GM06990 (cell line): ENCODE results near the gene CD9.

Experiments used
- DNase-seq: peaks from one replicate; pipeline ENCODE4 v3.0.0-alpha.2; 2011; ENCODE audit not compliant: insufficient read length; ENCODE audit errors: extremely low read depth
- H3K27me3 ChIP-seq: replicated peaks from 2 replicates; pipeline ENCODE4 v1.6.0; 2011; ENCODE audit warnings: low read length; ENCODE audit not compliant: control insufficient read depth, insufficient read depth
- H3K36me3 ChIP-seq: 2 replicates; pipeline ENCODE4 v1.5.1; 2011; ENCODE audit warnings: low read length; ENCODE audit not compliant: control insufficient read depth, insufficient read depth
- H3K4me3 ChIP-seq: replicated peaks from 2 replicates; pipeline ENCODE4 v1.5.1; 2011; ENCODE audit warnings: low read depth, mild to moderate bottlenecking, control low read depth, low read length
- CTCF ChIP-seq: IDR thresholded peaks from 2 replicates; pipeline ENCODE4 v1.5.1; 2011; ENCODE audit warnings: low read length, control low read depth, mild to moderate bottlenecking, inconsistent platforms; ENCODE audit not compliant: insufficient read depth, poor library complexity, severe bottlenecking

CD9 gene

GRCh38 chr12:6219980-6220379, 19.8 kb downstream of the CD9 start:
- Histone ChIP-seq H3K36me3 (no peaks in the 10 kb centered on the region), H3K4me3 (no peak overlapping the region), H3K27me3 (no peaks in the 10 kb centered on the region; the same call in 1 of the 2 replicates)
- TF ChIP-seq CTCF: no peak
- DNase-seq: no peak

- no peak for TF ChIP-seq CTCF
- H3K36me3 ChIP-seq: no peaks in the 10 kb centered on the region
- no peaks in the 10 kb centered on the region; the same call in 1 of the 2 replicates for H3K27me3 ChIP-seq
Observed at GRCh38 chr12:6221146-6221545, 20.9 kb downstream of the CD9 start.

GRCh38 chr12:6222078-6222654, 22.0 kb downstream of the CD9 start:
- Histone ChIP-seq H3K36me3 (no peaks in the 10 kb centered on the region), H3K27me3 (no peaks in the 10 kb centered on the region), H3K4me3 (no peak overlapping the region)
- no peak for DNase-seq
- TF ChIP-seq CTCF: no peak

More at GRCh38 chr12:6221146-6221545, 20.9 kb downstream of the CD9 start:
- no peak for DNase-seq
- no peak overlapping the region for H3K4me3 ChIP-seq

- TF ChIP-seq CTCF: no peak
- H3K27me3 ChIP-seq: no peaks in the 10 kb centered on the region
- no peak overlapping the region for H3K4me3 ChIP-seq
- no peak for DNase-seq
- H3K36me3 ChIP-seq: no peaks in the 10 kb centered on the region
Observed at GRCh38 chr12:6223545-6223944, 23.3 kb downstream of the CD9 start.

GRCh38 chr12:6224550-6224949, 24.4 kb downstream of the CD9 start:
- DNase-seq: no peak
- no peak overlapping the region for H3K4me3 ChIP-seq
- H3K36me3 ChIP-seq: no peaks in the 10 kb centered on the region
- no peaks in the 10 kb centered on the region for H3K27me3 ChIP-seq
- TF ChIP-seq CTCF: no peak

- no peaks in the 10 kb centered on the region for H3K27me3 ChIP-seq
- no peaks in the 10 kb centered on the region for H3K36me3 ChIP-seq
- DNase-seq: no peak
- H3K4me3 ChIP-seq: no peak overlapping the region
- TF ChIP-seq CTCF: no peak
Observed at GRCh38 chr12:6225630-6226001, 25.4 kb downstream of the CD9 start.
